Mammary epithelial cell (primary cell): ENCODE measurements around the gene HSPA6.

Experiments used
- EZH2 ChIP-seq: IDR thresholded peaks from 2 replicates; pipeline ENCODE4 v1.6.1; 2012; ENCODE audit warnings: low read length, inconsistent platforms, borderline replicate concordance
- TF ChIP-seq, protein P1 (sequence below), 2 donors: IDR thresholded peaks in 1 of 2; conservative IDR thresholded peaks in 1 of 2; 2 replicates each; pipeline ENCODE4 v1.5.1; 2011 to 2012; ENCODE audit warnings: inconsistent platforms in 2 of 2, low read length in 2 of 2, mild to moderate bottlenecking in 2 of 2, control low read depth in 1 of 2, low read depth in 1 of 2; ENCODE audit not compliant: insufficient read depth in 1 of 2; ENCODE audit errors: extremely low read depth in 1 of 2

DNA sequence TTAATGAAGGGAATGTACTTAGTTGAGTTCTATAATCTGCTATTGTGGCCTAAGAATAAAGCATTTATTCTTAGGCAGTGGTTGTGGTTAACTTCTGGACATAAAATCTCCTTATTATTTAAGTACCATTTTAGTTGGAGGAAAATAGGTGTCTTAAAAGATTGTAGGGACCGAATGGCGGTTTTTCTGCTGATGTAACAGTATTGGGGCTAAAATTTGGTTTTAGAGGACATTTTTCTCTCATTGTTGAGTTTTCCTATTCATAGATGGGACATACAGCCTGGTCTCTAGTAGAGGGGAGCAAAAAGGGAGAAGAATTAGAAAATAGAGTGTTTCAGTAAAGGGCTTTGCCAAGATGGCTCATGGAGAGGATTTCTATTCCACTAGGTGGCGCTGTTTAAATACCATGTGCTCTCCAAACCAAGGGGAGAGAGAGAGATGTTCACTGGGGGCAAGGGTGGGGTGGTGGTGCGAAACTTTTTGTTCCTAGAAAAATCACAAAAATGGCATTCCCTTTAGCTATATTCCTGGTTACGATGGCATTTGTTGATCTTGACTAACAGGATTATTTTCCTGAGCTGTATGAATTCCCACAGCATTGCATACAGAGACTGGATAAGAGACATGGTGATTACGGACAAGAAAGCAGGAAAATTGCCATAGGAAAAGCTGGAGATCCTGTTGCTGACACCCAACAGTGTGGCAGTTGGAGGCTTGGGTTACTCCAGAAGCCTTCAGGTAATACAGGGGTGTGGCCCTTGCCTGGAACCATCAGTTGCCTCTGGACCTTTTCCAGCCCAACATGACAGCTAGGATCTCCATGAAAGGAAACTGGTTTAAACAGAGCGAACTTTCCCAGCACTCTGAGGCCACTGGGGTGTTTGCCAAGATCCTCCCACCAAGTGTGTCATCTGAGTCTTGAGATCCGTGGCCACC lies 37.3 kb upstream of the HSPA6 start:
- TF ChIP-seq, protein P1, sequence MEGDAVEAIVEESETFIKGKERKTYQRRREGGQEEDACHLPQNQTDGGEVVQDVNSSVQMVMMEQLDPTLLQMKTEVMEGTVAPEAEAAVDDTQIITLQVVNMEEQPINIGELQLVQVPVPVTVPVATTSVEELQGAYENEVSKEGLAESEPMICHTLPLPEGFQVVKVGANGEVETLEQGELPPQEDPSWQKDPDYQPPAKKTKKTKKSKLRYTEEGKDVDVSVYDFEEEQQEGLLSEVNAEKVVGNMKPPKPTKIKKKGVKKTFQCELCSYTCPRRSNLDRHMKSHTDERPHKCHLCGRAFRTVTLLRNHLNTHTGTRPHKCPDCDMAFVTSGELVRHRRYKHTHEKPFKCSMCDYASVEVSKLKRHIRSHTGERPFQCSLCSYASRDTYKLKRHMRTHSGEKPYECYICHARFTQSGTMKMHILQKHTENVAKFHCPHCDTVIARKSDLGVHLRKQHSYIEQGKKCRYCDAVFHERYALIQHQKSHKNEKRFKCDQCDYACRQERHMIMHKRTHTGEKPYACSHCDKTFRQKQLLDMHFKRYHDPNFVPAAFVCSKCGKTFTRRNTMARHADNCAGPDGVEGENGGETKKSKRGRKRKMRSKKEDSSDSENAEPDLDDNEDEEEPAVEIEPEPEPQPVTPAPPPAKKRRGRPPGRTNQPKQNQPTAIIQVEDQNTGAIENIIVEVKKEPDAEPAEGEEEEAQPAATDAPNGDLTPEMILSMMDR (conservative IDR thresholded peaks at IDR 0.05 in 1 of 2, IDR thresholded peaks at IDR 0.05 in 1 of 2; ENCODE audit: extremely low read depth in 1 of 2, insufficient read depth in 1 of 2, low read depth in 1 of 2, low read length in 2 of 2), result peak; percentile 47 to 76
- TF ChIP-seq EZH2, result no peak
